ENCODE data around the gene NIN.

DNA sequence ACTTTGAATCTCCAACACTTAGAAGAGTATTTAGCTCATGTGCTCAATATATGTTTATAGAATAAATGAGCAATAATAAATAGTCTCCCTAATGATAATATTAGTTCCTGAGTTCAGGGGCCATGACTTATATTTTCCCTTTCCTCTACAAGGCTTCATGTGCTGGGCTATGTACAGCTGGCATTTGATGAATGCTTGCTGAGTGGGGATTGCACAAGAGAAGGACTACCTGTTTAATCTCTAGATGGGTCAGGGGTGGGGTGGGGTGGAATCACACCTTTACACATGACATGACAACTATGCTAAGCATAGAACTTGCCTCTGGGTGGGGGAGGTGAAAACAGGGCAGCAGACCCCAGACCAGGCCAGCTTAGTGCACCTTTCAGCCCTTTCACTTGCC is 33.3 kb upstream of the NIN start:
- TF ChIP-seq MAFK (IDR thresholded peaks at IDR 0.05; ENCODE audit: low read depth, low read length) (no peak), POLR2A (IDR thresholded peaks at IDR 0.05; ENCODE audit: low read depth, low read length) (no peak), RCOR1 (IDR thresholded peaks at IDR 0.05; ENCODE audit: insufficient replicate concordance, low read length) (no peak), CEBPB (IDR thresholded peaks at IDR 0.05; ENCODE audit: low read depth, low read length) (peak; percentile 31; the same call in 1 of the 2 replicates), MAZ (IDR thresholded peaks at IDR 0.05; ENCODE audit: borderline replicate concordance, low read depth, low read length) (no peak), SMC3 (IDR thresholded peaks at IDR 0.05; ENCODE audit: low read depth, low read length) (no peak), MXI1 (IDR thresholded peaks at IDR 0.05; ENCODE audit: borderline replicate concordance, low read depth, low read length) (no peak), CHD1 (IDR thresholded peaks at IDR 0.05; ENCODE audit: low read depth, low read length) (no peak), FOS (IDR thresholded peaks at IDR 0.05; ENCODE audit: low read depth, low read length) (no peak), RFX5 (IDR thresholded peaks at IDR 0.05; ENCODE audit: low read depth, low read length) (no peak), NFE2L2 (IDR thresholded peaks at IDR 0.05; ENCODE audit: low read depth, low read length) (no peak), BHLHE40 (IDR thresholded peaks at IDR 0.05; ENCODE audit: low read depth, low read length) (no peak)
- TF ChIP-seq, protein P1, sequence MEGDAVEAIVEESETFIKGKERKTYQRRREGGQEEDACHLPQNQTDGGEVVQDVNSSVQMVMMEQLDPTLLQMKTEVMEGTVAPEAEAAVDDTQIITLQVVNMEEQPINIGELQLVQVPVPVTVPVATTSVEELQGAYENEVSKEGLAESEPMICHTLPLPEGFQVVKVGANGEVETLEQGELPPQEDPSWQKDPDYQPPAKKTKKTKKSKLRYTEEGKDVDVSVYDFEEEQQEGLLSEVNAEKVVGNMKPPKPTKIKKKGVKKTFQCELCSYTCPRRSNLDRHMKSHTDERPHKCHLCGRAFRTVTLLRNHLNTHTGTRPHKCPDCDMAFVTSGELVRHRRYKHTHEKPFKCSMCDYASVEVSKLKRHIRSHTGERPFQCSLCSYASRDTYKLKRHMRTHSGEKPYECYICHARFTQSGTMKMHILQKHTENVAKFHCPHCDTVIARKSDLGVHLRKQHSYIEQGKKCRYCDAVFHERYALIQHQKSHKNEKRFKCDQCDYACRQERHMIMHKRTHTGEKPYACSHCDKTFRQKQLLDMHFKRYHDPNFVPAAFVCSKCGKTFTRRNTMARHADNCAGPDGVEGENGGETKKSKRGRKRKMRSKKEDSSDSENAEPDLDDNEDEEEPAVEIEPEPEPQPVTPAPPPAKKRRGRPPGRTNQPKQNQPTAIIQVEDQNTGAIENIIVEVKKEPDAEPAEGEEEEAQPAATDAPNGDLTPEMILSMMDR (conservative IDR thresholded peaks at IDR 0.05; ENCODE audit: low read depth, low read length) = no peak
- TF ChIP-seq, protein P2, sequence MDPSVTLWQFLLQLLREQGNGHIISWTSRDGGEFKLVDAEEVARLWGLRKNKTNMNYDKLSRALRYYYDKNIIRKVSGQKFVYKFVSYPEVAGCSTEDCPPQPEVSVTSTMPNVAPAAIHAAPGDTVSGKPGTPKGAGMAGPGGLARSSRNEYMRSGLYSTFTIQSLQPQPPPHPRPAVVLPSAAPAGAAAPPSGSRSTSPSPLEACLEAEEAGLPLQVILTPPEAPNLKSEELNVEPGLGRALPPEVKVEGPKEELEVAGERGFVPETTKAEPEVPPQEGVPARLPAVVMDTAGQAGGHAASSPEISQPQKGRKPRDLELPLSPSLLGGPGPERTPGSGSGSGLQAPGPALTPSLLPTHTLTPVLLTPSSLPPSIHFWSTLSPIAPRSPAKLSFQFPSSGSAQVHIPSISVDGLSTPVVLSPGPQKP (IDR thresholded peaks at IDR 0.05; ENCODE audit: borderline replicate concordance, low read depth, low read length) = no peak
